Measurements from ENCODE around the gene NUS1. TPM values are rescaled to one million over a fixed set of nuclear protein-coding genes. Genes with fewer than 3 reads are reported as not detected.
"Not testable (repeated sequence)": the region's sequence is repeated elsewhere in the genome, so short reads cannot be mapped to it uniquely, and the experiment has no call there.

NUS1 gene
- 10 to 100 TPM; 63.9 to 65.3 TPM for total RNA-seq

DNA sequence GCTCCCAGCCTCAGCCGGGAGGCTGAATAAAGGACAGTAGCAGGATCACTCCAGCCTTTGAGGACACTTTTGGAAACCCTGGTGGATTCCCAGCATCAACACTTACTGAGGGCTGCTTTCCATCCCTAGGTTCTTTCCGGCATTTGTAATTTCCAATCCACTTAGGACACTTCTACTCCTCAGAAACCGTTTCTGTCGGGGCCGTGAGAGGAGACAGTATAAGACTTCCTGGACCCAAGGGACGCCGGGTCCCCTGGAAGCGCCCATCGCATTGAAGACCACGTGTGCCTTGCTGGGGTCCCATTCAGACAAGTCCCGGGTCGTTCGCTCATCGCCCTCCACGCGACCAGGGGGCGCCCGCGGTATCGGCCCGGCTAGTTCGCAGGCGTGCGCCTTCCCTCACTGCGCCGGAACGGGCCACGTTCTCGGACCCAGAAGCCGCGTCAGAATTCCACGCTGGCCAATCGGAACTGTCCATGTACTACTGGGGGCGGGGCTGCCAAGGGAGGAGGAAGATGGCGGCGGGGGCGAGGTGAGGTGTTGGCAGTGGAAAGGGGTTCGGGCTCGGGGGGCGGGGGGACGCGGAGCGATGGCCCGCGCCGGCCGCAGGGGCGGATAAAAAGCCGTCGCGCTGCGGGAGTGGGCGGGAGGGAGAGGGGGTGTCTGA is at the start of gene NUS1:
TSS of gene NUS1 (plus strand) at position 479 of the 667 bp plus-strand sequence. CDS start 202 bp downstream, outside the sequence.
- ChIA-PET POLR2A (no interaction called here), CTCF (no interaction called here)

DNA sequence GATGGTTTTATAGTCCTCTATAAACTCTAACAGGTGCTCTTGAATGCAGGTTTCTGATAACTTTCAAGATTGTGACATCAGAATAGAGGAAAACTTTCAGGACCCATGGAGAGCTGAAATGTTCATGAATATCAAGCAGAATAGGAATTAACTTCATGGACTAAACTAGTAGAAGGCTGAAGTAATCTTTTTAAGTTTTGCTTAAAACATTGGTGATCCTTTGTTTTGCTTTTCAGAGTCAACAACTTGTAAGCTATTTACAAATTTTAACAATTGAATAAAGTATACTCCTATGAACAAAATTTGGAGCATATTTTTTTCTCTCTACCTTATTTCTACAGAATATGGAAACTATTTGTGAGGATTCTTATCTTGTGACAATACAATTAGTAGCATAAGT is 47.7 kb upstream of the NUS1 start:
- CTCF ChIA-PET: no interaction called here
- POLR2A ChIA-PET: no interaction called here

DNA sequence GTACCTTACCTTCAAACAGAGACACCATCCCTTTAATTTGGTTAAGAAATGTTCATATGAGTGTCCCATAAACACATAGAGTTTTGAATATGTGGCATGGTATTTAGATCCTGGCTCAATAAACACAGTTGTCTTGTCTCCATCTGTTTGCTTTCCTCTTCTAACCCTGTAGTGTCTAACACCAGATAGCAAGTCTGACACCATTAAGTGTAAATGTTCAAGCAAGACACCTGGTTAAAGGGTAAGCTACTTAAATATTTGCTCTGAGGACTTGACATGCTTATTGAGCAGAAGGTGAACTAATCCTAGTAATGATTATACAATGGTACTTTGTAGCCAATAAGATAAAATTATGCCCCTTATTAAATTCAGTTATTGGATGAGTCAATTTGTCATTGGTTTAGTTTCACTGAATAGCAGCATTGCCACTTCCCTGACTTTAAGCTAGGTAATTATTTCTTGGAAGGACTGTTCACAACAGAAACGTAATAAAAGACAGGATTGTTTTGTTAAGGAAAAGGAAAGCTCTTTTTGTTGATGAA is 46.1 kb upstream of the NUS1 start:
- POLR2A ChIA-PET: no interaction called here
- CTCF ChIA-PET: interaction anchor here (0.6 kb wide), 1 partner anchor 11 kb away, joined by 4 read pairs; no protein-coding TSS in a partner anchor

DNA sequence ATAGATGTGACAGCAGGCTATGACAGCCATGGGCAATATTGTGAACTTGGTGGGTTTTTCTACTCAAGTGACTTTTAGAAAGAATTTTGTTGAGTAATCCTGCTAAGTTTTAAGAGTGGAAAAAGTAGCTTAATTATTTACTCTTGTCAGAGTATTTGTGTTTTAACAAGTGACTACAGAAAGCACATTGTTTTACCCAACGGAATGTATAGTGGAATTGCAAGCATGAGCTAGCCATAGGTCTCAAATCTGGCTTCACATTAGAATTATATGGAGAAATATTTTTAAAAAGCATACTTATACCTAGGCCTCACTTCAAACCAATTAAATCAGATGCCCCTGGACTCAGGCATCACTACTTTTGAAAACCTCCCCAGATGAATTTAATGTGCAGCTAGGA is 37.5 kb upstream of the NUS1 start:
- CTCF ChIA-PET: no interaction called here
- POLR2A ChIA-PET: no interaction called here

DNA sequence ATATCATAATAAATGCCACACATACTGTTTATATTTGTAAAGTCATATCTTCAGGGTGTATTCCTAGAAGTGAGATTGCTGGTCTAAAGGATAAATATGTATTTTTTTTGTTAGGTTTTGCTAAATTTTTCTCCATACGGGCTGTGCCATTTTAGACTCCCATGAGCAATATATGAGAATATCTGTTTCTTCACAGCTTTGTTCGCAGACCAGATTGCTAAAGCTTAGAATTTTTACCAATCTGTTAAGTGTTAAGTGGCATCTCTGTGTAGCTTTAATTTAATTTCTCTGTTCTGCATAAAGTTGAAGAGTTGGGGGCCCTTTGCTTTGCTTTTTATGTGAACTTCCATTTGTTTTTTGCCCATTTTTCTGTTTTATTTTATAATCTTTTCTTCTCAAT is 32.3 kb upstream of the NUS1 start:
- CTCF ChIA-PET: no interaction called here
- POLR2A ChIA-PET: no interaction called here

- CTCF ChIA-PET, POLR2A ChIA-PET: not testable (repeated sequence)
Measured at GRCh38 chr6:117651984-117652383, 23.3 kb upstream of the NUS1 start.

- CTCF ChIA-PET: no interaction called here
- POLR2A ChIA-PET: no interaction called here
Measured at GRCh38 chr6:117653949-117654348, 21.3 kb upstream of the NUS1 start.

- CTCF ChIA-PET: no interaction called here
- POLR2A ChIA-PET: no interaction called here
Measured at GRCh38 chr6:117655380-117655779, 19.9 kb upstream of the NUS1 start.

DNA sequence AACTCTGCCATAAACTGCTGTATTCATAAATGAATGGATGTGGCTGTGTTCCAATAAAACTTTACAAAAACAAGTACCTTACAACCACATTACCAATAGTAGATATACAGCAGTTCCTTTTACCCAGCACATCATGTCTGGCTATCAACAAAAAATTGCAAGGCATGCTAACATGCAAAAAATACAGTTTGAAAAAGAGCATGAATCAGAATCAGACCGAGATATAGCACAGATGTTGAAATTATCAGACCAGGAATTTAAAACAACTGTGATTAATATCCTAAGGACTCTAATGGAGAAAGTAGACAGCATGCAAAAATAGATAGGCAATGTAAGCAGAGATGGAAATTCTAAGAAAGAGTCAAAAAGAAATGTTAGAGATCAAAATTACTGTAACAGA is 8.4 kb upstream of the NUS1 start:
- CTCF ChIA-PET: interaction anchor here (1.2 kb wide), 1 partner anchor 9 kb away, joined by 3 read pairs; no protein-coding TSS in a partner anchor
- POLR2A ChIA-PET: no interaction called here

DNA sequence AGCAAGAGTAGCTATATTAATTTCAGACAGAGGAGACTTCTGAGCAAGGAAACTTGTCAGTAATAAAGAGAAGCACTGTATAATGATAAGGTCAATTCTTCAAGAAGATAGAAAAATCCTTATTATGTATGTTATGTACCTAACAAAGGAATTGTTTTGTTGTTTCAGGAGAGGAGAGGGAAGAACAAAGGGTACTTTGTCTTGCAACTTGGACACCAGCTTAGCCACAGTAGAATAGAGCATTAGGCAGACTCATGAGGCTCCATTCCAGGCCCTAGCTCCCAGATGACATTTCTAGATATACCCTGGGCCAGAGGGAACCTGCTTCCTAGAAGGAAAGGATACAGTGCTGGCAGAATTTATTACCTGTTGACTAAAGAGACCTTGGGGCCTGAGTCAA is 6.5 kb upstream of the NUS1 start:
- ChIA-PET POLR2A (no interaction called here), CTCF (no interaction called here)

DNA sequence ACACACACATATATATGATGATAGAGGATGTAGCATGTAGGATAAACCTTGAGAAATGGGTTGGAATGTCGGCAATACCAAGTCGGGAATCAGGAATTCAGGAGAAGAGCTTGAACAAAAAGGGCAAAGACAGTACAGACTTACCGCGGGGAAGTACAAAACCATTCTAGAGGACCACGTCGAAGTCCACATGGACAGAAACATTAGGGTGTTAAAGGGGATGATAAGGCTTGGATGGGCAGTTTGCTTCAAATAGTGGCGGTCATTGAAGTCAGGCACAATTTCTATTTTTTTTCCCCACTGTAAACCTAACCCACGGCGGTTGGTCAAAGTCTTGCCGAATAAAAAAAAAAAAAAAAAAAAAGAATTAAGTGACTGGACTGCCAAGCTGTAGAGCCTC is 766 bp upstream of the NUS1 start:
- ChIA-PET CTCF (no interaction called here), POLR2A (no interaction called here)

DNA sequence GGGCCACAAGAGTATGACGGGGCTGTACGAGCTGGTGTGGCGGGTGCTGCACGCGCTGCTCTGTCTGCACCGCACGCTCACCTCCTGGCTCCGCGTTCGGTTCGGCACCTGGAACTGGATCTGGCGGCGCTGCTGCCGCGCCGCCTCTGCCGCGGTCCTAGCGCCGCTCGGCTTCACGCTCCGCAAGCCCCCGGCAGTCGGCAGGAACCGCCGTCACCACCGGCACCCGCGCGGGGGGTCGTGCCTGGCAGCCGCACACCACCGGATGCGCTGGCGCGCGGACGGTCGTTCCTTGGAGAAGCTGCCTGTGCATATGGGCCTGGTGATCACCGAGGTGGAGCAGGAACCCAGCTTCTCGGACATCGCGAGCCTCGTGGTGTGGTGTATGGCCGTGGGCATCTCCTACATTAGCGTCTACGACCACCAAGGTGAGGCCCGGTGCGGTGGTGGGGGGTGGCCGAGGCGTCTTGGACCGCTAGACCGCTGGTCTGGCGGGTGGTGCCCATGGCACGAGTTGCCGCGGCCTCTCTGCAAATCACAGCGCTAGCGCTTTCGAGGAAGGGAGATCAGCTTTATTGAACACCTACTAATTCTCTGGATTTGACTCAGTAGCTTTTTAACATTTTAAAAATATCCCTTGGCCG is 511 bp downstream of the NUS1 start:
- CTCF ChIA-PET, POLR2A ChIA-PET: not testable (repeated sequence)

DNA sequence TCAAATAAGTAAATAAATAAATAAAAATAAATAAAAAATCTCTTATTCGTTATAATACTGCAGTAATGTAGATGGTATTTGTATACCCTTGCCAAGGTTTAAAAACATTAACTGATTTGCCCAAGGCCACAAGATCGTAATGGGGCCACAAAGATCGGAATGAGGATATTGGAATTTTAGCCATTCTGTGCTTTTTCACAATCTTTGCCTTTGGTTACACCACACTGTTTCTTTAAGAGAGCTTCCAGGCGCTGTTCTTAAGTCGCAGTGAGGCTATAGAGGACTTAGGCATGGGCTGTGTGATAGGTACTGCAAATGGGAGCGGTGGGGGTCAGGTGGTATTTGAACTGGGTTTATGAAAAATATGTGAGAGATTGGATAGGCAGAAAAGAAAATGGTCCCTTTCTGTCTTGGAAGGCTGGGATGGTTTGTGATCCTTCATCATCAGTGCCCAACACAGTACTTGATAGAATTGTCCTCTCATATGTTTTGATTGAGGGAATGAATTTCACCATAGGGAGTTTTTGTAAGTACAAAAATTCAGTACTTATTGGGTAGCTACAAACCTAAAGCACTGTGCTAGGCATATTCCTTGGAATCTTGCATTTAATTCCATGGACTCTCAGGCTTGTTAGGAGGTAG is 1.4 kb downstream of the NUS1 start:
- CTCF ChIA-PET: no interaction called here

DNA sequence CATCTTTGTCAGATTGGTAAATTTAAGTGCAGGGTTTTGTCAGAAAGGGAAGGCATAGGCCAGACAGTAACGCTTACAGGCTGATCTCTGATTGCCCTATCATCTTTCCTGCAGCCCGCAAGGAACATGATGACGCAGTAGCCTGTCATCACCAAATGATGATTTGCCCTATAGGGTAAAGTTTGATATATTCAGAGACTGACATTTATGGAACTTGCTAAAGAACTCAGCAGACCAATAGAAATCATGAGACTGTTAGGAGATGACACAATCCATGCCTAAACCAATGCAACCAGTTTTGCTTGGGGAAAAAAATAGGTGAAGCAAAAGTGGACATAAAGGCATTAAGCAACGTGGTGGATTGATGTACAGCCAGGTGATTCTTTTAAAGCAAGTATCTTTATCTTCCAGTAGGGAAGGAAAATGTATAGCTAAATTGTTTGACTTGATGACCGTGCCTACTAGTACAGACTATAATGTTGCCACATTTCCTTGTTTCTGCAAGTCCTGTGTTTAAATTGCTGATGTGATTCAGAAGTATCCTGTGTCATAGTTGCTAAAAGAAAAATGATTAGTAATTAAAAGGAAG is 2.4 kb downstream of the NUS1 start:
- ChIA-PET POLR2A (interaction anchor here (0.5 kb wide), 1 partner anchor 23 kb away, joined by 3 read pairs; no protein-coding TSS in a partner anchor), CTCF (no interaction called here)

More for the DNA sequence above, 1.4 kb downstream of the NUS1 start:
- POLR2A ChIA-PET: no interaction called here

- CTCF ChIA-PET: no interaction called here
- POLR2A ChIA-PET: no interaction called here
Measured at GRCh38 chr6:117681162-117681741, 6.0 kb downstream of the NUS1 start.

- POLR2A ChIA-PET: no interaction called here
Measured at GRCh38 chr6:117684749-117685148, 9.5 kb downstream of the NUS1 start.

DNA sequence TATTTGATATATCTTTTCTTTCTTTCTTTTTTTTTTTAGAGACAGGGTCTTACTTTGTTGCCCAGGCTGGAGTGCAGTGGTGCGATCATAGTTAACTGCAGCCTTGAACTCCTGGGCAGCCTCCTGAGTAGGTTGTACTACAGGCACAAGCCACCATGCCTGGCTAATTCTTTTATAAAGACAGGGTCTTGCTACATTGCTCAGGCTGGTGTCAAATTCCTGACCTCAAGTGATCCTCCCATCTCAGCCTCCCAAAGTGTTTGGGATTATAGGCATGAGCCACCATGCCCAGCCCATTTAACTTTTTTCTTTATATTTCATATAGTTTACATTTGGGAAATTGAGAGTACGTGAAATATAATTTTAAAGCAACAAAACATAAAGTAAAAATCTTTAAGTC is 10.1 kb downstream of the NUS1 start:
- POLR2A ChIA-PET: no interaction called here
- CTCF ChIA-PET: no interaction called here

More at GRCh38 chr6:117684749-117685148, 9.5 kb downstream of the NUS1 start:
- CTCF ChIA-PET: no interaction called here

DNA sequence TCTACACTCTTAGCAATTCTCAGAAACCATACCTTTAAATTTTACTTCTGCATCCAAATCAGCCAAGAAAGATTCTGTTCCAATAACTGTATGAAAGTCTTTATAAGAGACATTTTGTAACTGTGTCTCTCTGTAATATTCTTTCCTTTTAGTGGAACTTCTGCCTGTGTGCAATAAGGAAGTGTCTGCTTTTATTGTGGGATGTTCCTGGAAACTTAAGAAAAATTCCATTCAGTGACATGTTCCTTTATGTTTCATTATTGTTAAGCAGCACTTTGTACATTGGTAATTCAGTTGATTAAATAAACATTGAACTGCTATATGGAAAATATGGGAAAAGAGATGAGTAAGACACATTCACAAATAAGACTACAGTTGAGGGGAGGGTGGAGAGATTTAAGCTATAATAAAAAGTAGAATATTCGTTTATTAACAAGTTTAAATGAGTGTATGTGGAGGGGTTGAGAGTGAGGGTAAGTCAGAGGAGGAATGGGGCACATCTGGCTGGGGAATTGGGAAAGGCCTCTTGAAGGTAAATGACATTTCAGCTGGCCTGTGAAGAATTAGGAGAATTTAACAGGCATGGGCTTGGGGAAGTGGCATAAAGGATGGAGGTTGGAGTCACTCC is 11.9 kb downstream of the NUS1 start:
- ChIA-PET POLR2A (no interaction called here), CTCF (no interaction called here)

DNA sequence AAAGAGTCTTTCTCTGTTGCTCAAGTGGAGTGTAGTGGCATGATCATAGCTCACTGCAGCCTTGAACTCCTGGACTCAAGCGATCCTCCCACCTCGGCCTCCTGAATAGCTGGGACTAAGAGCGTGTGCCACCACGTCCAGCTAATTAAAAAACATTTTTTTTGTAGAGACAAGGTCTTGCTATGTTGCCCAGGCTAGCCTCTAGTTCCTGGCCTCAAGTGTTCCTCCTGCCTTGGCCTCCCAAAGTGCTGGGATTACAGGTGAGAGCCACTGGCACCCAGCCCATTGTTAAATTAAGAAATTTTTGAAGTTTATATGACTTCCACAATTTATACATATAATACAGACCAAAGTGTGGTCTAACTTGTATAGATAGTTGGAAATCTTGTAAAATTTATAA is 14.3 kb downstream of the NUS1 start:
- CTCF ChIA-PET, POLR2A ChIA-PET: not testable (repeated sequence)

DNA sequence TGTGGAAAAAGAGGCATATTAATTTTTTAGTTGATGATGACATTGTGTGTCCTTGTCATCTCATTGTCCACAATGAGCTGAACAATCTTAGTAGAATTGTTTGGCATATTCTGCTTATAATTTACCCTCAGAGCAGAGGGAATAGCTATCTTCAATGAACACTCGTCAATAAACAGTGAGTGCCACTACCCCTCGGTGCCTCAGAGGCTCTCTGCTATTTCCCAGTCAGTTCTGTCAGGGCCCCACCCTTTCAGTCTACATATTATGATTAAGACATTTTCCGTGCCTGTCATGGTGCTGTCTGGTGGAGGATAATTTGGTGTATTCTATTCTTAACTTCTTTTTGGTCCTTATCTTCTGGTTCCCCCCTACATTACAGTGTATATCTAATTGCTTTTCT is 31.2 kb downstream of the NUS1 start:
- CTCF ChIA-PET: no interaction called here

More for the DNA sequence above, 31.2 kb downstream of the NUS1 start:
- POLR2A ChIA-PET: no interaction called here
